Chondrocyte (in vitro differentiated cells): ENCODE measurements around the gene TSPO2. TPM values are rescaled to one million over a fixed set of nuclear protein-coding genes. Genes with fewer than 3 reads are reported as not detected.
A peak's percentile ranks its signal among the peaks of the same experiment; 100 is the strongest.

Experiments
- DNase-seq: peaks from one replicate; pipeline ENCODE4 v3.0.0; 2021; ENCODE audit warnings: mixed read lengths, low spot score
- H3K27ac Mint-ChIP-seq: one replicate; pipeline ENCODE4 v1.8.0; 2021; ENCODE audit warnings: mild to moderate bottlenecking, moderate library complexity, mixed read lengths; ENCODE audit not compliant: unreplicated experiment
- H3K27me3 Mint-ChIP-seq: 2 replicates; pipeline ENCODE4 v1.8.0; 2021; ENCODE audit warnings: low read depth, mixed read lengths
- H3K36me3 Mint-ChIP-seq: 2 replicates; pipeline ENCODE4 v1.8.0; 2021; ENCODE audit warnings: low read depth, mixed read lengths
- H3K4me1 Mint-ChIP-seq: 2 replicates; pipeline ENCODE4 v1.8.0; 2021; ENCODE audit warnings: low read depth, mild to moderate bottlenecking, mixed read lengths
- H3K4me3 Mint-ChIP-seq: one replicate; pipeline ENCODE4 v1.8.0; 2021; ENCODE audit warnings: mild to moderate bottlenecking, moderate library complexity, mixed read lengths; ENCODE audit not compliant: unreplicated experiment
- H3K9me3 Mint-ChIP-seq: 2 replicates; pipeline ENCODE4 v1.8.0; 2021; ENCODE audit warnings: low read depth, mixed read lengths
- total RNA-seq: library from RNA; stranded (reverse); gene quantifications from 3 replicates; pipeline ENCODE4 v1.2.1, GENCODE V29; 2021
- TF ChIP-seq, protein P1 (sequence below): fragments of 200-600 bp; sonication (generic); IDR thresholded peaks from 2 replicates; pipeline ENCODE4 v1.5.0; 2021; ENCODE audit warnings: antibody characterized with exemption, mild to moderate bottlenecking, moderate library complexity

TSPO2 gene
- total RNA-seq, 1 donor from 2014 or later: not detected

DNA sequence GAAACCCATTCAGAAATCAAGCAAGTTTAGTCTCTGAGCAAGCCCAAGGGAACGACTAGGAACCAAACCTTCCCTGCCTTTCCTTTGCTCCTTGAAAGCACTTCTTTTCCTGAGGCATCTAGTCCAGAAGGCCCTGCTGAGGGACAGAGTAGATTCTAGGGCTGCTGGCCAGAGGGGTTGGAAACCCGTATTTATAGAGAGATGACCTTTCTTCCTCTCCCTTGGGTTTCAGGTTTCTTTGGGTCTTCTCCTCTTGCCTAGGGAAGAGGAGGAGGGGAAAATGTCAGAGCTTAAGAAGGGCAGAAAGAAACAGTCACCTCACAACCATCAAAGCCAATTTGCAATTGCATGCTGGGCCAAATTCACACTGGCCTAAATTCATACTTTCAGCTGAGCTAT is 16.5 kb downstream of the TSPO2 start:
- peaks cover 23% of the 10 kb centered on the region for H3K4me1 Mint-ChIP-seq
- H3K4me3 Mint-ChIP-seq: no peak overlapping the region

DNA sequence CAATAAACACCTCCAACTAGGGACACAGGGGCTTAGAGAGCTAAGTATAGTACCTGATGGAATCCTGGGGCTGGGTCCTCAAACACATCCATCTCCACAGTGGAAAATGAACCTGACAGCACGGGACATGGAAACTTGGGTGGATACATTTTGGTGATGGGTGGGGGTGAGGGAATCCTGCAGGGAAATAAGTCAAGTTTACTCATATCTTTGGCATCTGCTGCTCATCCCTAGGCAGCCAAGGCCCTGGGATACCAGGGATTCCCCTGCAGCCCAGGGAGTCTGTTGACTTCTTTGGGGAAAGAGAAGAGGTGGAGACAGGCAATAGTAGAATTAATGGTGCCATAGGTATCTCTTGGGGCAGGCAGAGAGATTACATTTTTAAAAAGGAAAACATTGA is 17.3 kb downstream of the TSPO2 start:
- H3K27ac Mint-ChIP-seq: no peak overlapping the region
- no peak for DNase-seq
- no peaks in the 10 kb centered on the region for H3K36me3 Mint-ChIP-seq
- TF ChIP-seq, protein P1, sequence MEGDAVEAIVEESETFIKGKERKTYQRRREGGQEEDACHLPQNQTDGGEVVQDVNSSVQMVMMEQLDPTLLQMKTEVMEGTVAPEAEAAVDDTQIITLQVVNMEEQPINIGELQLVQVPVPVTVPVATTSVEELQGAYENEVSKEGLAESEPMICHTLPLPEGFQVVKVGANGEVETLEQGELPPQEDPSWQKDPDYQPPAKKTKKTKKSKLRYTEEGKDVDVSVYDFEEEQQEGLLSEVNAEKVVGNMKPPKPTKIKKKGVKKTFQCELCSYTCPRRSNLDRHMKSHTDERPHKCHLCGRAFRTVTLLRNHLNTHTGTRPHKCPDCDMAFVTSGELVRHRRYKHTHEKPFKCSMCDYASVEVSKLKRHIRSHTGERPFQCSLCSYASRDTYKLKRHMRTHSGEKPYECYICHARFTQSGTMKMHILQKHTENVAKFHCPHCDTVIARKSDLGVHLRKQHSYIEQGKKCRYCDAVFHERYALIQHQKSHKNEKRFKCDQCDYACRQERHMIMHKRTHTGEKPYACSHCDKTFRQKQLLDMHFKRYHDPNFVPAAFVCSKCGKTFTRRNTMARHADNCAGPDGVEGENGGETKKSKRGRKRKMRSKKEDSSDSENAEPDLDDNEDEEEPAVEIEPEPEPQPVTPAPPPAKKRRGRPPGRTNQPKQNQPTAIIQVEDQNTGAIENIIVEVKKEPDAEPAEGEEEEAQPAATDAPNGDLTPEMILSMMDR: no peak
- no peaks in the 10 kb centered on the region for H3K27me3 Mint-ChIP-seq
- H3K9me3 Mint-ChIP-seq: no peaks in the 10 kb centered on the region
- H3K4me1 Mint-ChIP-seq: peaks cover 23% of the 10 kb centered on the region
- H3K4me3 Mint-ChIP-seq: no peak overlapping the region

More for the DNA sequence above, 16.5 kb downstream of the TSPO2 start:
- no peaks in the 10 kb centered on the region for H3K36me3 Mint-ChIP-seq
- no peak overlapping the region for H3K27ac Mint-ChIP-seq
- no peaks in the 10 kb centered on the region for H3K27me3 Mint-ChIP-seq
- DNase-seq: no peak
- H3K9me3 Mint-ChIP-seq: no peaks in the 10 kb centered on the region
- TF ChIP-seq, protein P1: no peak

DNA sequence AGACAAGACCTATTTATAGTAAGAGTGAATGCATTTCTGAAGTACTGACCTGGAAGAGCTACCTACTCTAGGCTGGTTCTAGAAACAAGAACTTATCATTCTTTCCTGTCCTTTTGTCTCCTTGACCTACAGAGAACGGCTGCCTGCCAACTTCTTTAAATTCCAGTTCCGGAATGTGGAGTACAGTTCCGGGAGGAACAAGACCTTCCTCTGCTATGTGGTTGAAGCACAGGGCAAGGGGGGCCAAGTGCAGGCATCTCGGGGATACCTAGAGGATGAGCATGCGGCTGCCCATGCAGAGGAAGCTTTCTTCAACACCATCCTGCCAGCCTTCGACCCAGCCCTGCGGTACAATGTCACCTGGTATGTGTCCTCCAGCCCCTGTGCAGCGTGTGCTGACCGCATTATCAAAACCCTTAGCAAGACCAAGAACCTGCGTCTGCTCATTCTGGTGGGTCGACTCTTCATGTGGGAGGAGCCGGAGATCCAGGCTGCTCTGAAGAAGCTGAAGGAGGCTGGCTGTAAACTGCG is 19.0 kb downstream of the TSPO2 start:
- Mint-ChIP-seq H3K27ac (peak overlapping the region; percentile 59), H3K9me3 (no peaks in the 10 kb centered on the region), H3K4me3 (no peak overlapping the region), H3K4me1 (peaks cover 12% of the 10 kb centered on the region), H3K36me3 (no peaks in the 10 kb centered on the region), H3K27me3 (no peaks in the 10 kb centered on the region)
- DNase-seq: no peak
- TF ChIP-seq, protein P1: no peak

DNA sequence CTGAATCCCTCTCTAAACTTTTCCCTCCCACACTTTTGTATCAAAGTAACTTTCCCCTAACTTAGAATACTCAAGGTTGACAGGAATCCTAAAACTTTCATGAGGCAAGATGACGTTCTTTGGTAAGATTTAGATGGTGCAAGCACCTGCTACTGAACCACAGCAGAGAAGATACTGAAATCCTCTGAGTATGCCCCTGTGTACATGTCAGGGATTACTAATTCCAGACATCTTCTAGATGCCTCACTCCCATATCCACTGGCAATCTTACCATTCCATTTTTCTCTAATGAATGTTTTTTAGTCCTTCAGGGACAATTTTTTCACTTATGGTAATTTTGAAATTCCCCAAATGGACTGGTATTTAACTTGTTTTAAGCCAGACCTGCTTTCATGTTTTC is 19.8 kb downstream of the TSPO2 start:
- Mint-ChIP-seq H3K27me3 (no peaks in the 10 kb centered on the region), H3K36me3 (no peaks in the 10 kb centered on the region), H3K4me3 (no peak overlapping the region), H3K27ac (no peak overlapping the region), H3K4me1 (peaks cover 18% of the 10 kb centered on the region), H3K9me3 (no peaks in the 10 kb centered on the region)
- no peak for DNase-seq
- TF ChIP-seq, protein P1: no peak

DNA sequence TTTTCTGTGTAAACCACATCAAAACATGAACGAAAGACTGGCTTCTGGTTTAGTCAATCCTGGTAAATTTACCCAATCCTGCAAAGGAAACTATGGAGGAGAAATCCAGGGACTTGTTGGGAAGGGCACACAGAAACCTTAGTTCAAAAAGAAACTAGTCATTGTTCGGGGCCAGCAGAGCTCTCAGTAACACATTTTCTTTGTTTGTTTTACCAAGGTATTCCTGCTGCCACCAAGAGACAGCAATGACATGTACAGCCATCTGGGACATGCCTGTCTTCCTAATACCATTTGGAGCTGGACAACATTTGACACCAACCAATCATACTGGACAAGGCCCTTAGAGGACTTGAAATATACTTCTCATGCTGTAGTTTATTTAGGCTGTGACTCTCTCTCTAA is 21.6 kb downstream of the TSPO2 start:
- no peak overlapping the region for H3K27ac Mint-ChIP-seq
- H3K4me3 Mint-ChIP-seq: no peak overlapping the region
- H3K36me3 Mint-ChIP-seq: peaks cover 2% of the 10 kb centered on the region
- no peaks in the 10 kb centered on the region for H3K9me3 Mint-ChIP-seq
- TF ChIP-seq, protein P1: no peak
- DNase-seq: no peak
- H3K4me1 Mint-ChIP-seq: peaks cover 19% of the 10 kb centered on the region
- no peaks in the 10 kb centered on the region for H3K27me3 Mint-ChIP-seq
